Measurements from ENCODE around the gene ZNF609. TPM values are rescaled to one million over a fixed set of nuclear protein-coding genes. Genes with fewer than 3 reads are reported as not detected.

Gene ZNF609
- total RNA-seq, 1 experiment from 2014 or later: 31.0 TPM

DNA sequence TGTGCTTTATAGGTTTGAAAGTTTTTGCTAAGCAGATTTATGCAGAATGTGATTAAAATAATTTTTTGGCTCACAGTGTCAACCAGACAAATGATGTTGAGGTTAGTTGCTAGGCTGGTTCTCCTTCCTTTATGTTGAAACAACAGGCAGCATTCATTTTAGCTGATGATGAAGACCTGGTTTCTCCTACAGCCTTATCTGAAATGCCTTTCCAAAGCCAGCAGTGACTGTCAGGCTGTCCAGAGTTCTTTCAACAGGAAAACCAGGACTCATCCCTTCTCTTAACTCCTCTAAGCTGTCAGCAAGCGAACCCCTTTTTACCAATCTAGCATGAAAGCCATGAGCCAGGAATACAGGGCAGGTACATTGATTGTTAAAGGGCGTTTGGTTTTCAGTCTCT is 84.1 kb downstream of the ZNF609 start:
- ATAC-seq (no peak), DNase-seq (ENCODE audit: low read depth, low spot score) (no peak)
- Histone ChIP-seq H3K27me3 (ENCODE audit: insufficient read depth, low read length) (no peaks in the 10 kb centered on the region), H3K4me1 (ENCODE audit: control insufficient read depth in 1 of 2, insufficient read depth in 2 of 2, low read length in 2 of 2) (0 out of 4 replicates have a peak, but pooled peaks cover 0 to 2% of the 10 kb centered on the region in 2 experiments), H3K9me3 (ENCODE audit: control insufficient read depth in 1 of 2, insufficient read depth in 1 of 2, low read depth in 1 of 2, low read length in 2 of 2) (no peaks in the 10 kb centered on the region), H2AFZ (ENCODE audit: low read depth, low read length, poor library complexity, severe bottlenecking) (no peak overlapping the region), H3K27ac (ENCODE audit: low read depth, low read length) (no peak overlapping the region), H3K79me2 (ENCODE audit: insufficient read depth, low read length) (peaks cover 65% of the 10 kb centered on the region), H3K4me2 (ENCODE audit: low read length) (no peak overlapping the region), H3K4me3 (replicated peaks in 1 of 2; ENCODE audit: low read depth in 1 of 2, low read length in 2 of 2) (no peak overlapping the region), H3K9me2 (ENCODE audit: insufficient read depth) (no peaks in the 10 kb centered on the region), H4K20me1 (ENCODE audit: insufficient read depth) (peaks cover 11% of the 10 kb centered on the region; the same call in 1 of the 2 replicates), H3K36me3 (ENCODE audit: control insufficient read depth in 1 of 2, insufficient read depth in 2 of 2, low read length in 2 of 2) (no peaks in the 10 kb centered on the region; a peak in 1 of 4 replicates), H3K9ac (ENCODE audit: low read length) (no peak overlapping the region)
- ChIA-PET RAD21 (ENCODE audit: low non-redundant PET in 1 of 2, low total read pairs in 2 of 2, uncharacterized antibody in 2 of 2, unreplicated experiment in 2 of 2) (no interaction called here), POLR2A (no interaction called here), CTCF (no interaction called here)
- intact Hi-C loops (cut with micrococcal nuclease): no loop called here
- TF ChIP-seq ZFX (IDR thresholded peaks at IDR 0.05) (no peak), SP1 (IDR thresholded peaks at IDR 0.05; ENCODE audit: low read depth) (no peak), ZNF274 (IDR thresholded peaks at IDR 0.05; ENCODE audit: low read depth, low read length) (no peak), POLR2A (IDR thresholded peaks at IDR 0.05; ENCODE audit: borderline replicate concordance, extremely low read depth, insufficient read depth, insufficient read length) (no peak), CTCF (IDR thresholded peaks at IDR 0.05 in 2 of 3, conservative IDR thresholded peaks at IDR 0.05 in 1 of 3; ENCODE audit: borderline replicate concordance in 1 of 3, insufficient read depth in 1 of 3, low read depth in 2 of 3, low read length in 2 of 3) (no peak), ATF3 (IDR thresholded peaks at IDR 0.05) (no peak), CBX3 (IDR thresholded peaks at IDR 0.05; ENCODE audit: low read depth) (no peak), EZH2 (IDR thresholded peaks at IDR 0.05) (no peak), SIN3A (IDR thresholded peaks at IDR 0.05; ENCODE audit: low read depth) (no peak), TCF7L2 (IDR thresholded peaks at IDR 0.05; ENCODE audit: borderline replicate concordance, extremely low read depth, insufficient read depth, insufficient read length) (no peak), EGR1 (IDR thresholded peaks at IDR 0.05; ENCODE audit: low read depth) (no peak), MAX (IDR thresholded peaks at IDR 0.05) (no peak), EZH2phosphoT487 (IDR thresholded peaks at IDR 0.05; ENCODE audit: borderline replicate concordance) (no peak), SRF (IDR thresholded peaks at IDR 0.05; ENCODE audit: low read depth) (no peak)
- no TSS peak for BruUV-seq (replicated peaks)
